ENCODE data around the gene PSG5.
"Not testable (repeated sequence)": the region's sequence is repeated elsewhere in the genome, so short reads cannot be mapped to it uniquely, and the experiment has no call there.

- not testable (repeated sequence) for TF ChIP-seq CTCF, POLR2AphosphoS5, POLR2A (IDR thresholded peaks at IDR 0.05)
These were observed 6.7 kb downstream of the PSG5 start for GRCh38 chr19:43179569-43180147.

Measured in prostate gland (tissue), 2 donors.